ENCODE data around the gene SMURF2. TPM values are rescaled to one million over a fixed set of nuclear protein-coding genes. Genes with fewer than 3 reads are reported as not detected.

Gene SMURF2
- total RNA-seq, 1 experiment from 2014 or later = 127 TPM

GRCh38 chr17:64536913-64537312 is 125.2 kb downstream of the SMURF2 start:
- TSS peak; percentile 3 for BruUV-seq (replicated peaks)
- CTCF ChIA-PET = no interaction called here
- peaks cover 48 to 77% of the 10 kb centered on the region in 2 experiments for H3K36me3 ChIP-seq (ENCODE audit: control insufficient read depth in 1 of 2, insufficient read depth in 2 of 2, low read length in 2 of 2)

More at GRCh38 chr17:64536913-64537312, 125.2 kb downstream of the SMURF2 start:
- no peaks in the 10 kb centered on the region for H3K27me3 ChIP-seq (ENCODE audit: insufficient read depth, low read length)
- POLR2A ChIA-PET = interaction anchor here (0.9 kb wide), 1 partner anchor 30 kb away, joined by 5 read pairs; the partner anchor contains the start of genes CEP95 and DDX5
- TF ChIP-seq EZH2 (IDR thresholded peaks at IDR 0.05) = no peak
- TF ChIP-seq POLR2AphosphoS5 (IDR thresholded peaks at IDR 0.05; ENCODE audit: low read depth, low read length) = peak; percentile 7; the same call in 1 of the 2 replicates
- TF ChIP-seq SIN3A (IDR thresholded peaks at IDR 0.05; ENCODE audit: low read depth) = 0 out of 2 replicates have a peak, but pooled peaks have one; percentile 35
- no peak for TF ChIP-seq CBX3 (IDR thresholded peaks at IDR 0.05; ENCODE audit: low read depth)
- TF ChIP-seq FOSL1 (IDR thresholded peaks at IDR 0.05; ENCODE audit: low read depth) = no peak
- no peak for TF ChIP-seq POLR2A (IDR thresholded peaks at IDR 0.05; ENCODE audit: borderline replicate concordance, extremely low read depth, insufficient read depth, insufficient read length)
- TF ChIP-seq MAX (IDR thresholded peaks at IDR 0.05) = 0 out of 2 replicates have a peak, but pooled peaks have one; percentile 18
- no peak for TF ChIP-seq CEBPB (IDR thresholded peaks at IDR 0.05; ENCODE audit: low read depth)
- no peak for TF ChIP-seq CTCF (IDR thresholded peaks at IDR 0.05 in 2 of 3, conservative IDR thresholded peaks at IDR 0.05 in 1 of 3; ENCODE audit: borderline replicate concordance in 1 of 3, insufficient read depth in 1 of 3, low read depth in 2 of 3, low read length in 2 of 3)
- no peak for TF ChIP-seq ATF3 (IDR thresholded peaks at IDR 0.05)
- no peak for TF ChIP-seq JUND (IDR thresholded peaks at IDR 0.05)
- H4K20me1 ChIP-seq (ENCODE audit: insufficient read depth) = peaks cover 6% of the 10 kb centered on the region; the same call in 1 of the 2 replicates
- H3K4me1 ChIP-seq (ENCODE audit: control insufficient read depth in 1 of 2, insufficient read depth in 2 of 2, low read length in 2 of 2) = no peaks in the 10 kb centered on the region
- intact Hi-C loops (cut with micrococcal nuclease) = no loop called here
- no peak overlapping the region for H3K4me2 ChIP-seq (ENCODE audit: low read length)
- H3K9me3 ChIP-seq (ENCODE audit: control insufficient read depth in 1 of 2, insufficient read depth in 1 of 2, low read depth in 1 of 2, low read length in 2 of 2) = no peaks in the 10 kb centered on the region
- H3K27ac ChIP-seq (ENCODE audit: low read depth, low read length) = no peak overlapping the region
- no peaks in the 10 kb centered on the region for H3K9me2 ChIP-seq (ENCODE audit: insufficient read depth)
- DNase-seq (ENCODE audit: low read depth, low spot score) (no peak), ATAC-seq (no peak)
- H3K9ac ChIP-seq (ENCODE audit: low read length) = no peak overlapping the region
- H2AFZ ChIP-seq (ENCODE audit: low read depth, low read length, poor library complexity, severe bottlenecking) = no peak overlapping the region
- H3K4me3 ChIP-seq (replicated peaks in 1 of 2; ENCODE audit: low read depth in 1 of 2, low read length in 2 of 2) = no peak overlapping the region
- RAD21 ChIA-PET (ENCODE audit: low non-redundant PET in 1 of 2, low total read pairs in 2 of 2, uncharacterized antibody in 2 of 2, unreplicated experiment in 2 of 2) = no interaction called here
- no peaks in the 10 kb centered on the region for H3K79me2 ChIP-seq (ENCODE audit: insufficient read depth, low read length)

Data from HCT116 (cell line).